Measurements from ENCODE around the gene EGR1.

The EGR1 gene

GRCh38 chr5:138452720-138453119, 12.6 kb upstream of the EGR1 start:
- in situ Hi-C loops (cut with HindIII; ENCODE audit: low sequenced_read_pairs), result no loop called here

GRCh38 chr5:138453590-138453989, 11.7 kb upstream of the EGR1 start:
- in situ Hi-C loops (cut with HindIII; ENCODE audit: low sequenced_read_pairs), result no loop called here

DNA sequence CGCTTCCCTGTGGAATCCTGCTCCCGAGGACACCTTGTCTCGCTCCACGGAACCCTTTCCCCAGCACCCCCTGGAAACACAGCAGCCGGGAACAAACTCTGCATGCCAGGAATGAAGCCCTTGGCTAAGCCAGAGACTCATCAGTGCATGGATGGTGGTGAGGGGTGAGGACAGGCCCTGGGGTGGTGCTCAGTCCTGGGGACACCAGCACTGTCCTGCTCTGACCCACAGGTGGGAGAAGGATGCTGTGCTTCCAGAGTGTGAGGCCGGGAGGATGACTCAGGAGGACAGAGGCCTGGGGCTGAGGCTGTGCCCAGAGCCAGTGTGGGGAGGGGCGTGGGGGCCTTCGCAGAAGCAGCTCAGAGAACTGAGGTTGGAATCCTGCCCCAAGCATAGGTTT, 11.2 kb upstream of the EGR1 start:
- in situ Hi-C loops (cut with HindIII; ENCODE audit: low sequenced_read_pairs), result no loop called here

GRCh38 chr5:138455232-138455930, 9.9 kb upstream of the EGR1 start:
- in situ Hi-C loops (cut with HindIII; ENCODE audit: low sequenced_read_pairs), result no loop called here

GRCh38 chr5:138457531-138458275, 7.6 kb upstream of the EGR1 start:
- in situ Hi-C loops (cut with HindIII; ENCODE audit: low sequenced_read_pairs), result no loop called here

- in situ Hi-C loops (cut with HindIII; ENCODE audit: low sequenced_read_pairs), result no loop called here
These were observed 6.9 kb upstream of the EGR1 start for GRCh38 chr5:138458384-138458783.

DNA sequence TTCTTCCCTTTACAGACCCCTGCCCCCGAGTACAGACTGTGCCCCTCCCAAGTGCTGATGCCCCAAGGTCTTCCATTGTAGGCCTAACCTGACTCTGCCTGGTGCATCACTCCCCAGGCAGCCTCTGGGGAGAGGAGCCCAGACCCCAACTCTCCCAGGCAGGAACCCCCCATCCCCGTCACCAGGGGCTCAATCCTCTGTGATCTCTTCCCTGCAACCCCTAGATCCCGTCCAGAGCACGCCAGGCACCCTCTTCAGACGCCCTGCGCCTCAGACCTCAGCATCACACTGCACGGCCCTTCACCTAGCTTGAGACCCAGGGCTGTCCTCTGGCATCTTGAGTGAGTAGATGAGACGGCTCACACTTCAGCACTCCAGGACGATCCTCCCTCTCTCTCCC, 6.4 kb upstream of the EGR1 start:
- in situ Hi-C loops (cut with HindIII; ENCODE audit: low sequenced_read_pairs), result no loop called here

GRCh38 chr5:138459311-138459933, 5.9 kb upstream of the EGR1 start:
- in situ Hi-C loops (cut with HindIII; ENCODE audit: low sequenced_read_pairs), result no loop called here

- in situ Hi-C loops (cut with HindIII; ENCODE audit: low sequenced_read_pairs), result no loop called here
These were observed 5.1 kb upstream of the EGR1 start for GRCh38 chr5:138460032-138460693.

DNA sequence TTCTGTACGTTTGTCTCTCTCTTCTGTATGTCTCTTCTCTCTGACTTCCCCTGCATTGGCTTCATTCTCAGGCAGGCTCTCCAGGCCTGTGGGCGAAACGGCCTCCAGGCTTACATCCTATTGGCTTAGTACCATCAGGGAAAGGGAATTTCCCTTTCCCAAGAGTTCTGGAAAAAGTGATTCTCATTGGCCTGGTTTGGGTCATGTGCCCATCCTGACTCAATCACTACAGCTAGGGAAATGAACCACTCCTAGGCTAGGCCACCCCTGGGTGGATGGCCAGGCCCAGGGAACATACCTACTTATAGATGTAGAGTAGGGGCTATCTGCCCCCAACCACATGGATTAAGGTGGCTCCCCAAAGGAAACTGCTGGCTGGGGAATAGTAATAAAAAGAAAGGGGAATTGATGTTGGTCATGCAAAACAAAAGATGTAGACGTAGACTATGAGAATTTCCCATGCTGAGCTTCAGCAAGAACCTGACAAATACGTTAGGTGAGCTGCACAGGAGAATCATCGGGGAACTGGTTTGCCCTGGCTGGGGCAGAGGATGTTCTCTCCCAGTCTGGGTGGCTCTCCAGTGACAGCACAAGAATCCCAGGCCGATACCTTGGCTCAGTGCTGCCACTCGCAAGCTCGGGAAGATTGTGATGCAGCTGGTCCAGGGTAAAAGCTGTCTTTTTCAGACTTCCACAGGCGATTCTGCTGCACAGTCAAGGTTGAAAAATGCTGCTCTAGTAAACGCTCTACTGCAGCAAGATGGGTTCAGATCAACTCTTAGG, 3.7 kb upstream of the EGR1 start:
- in situ Hi-C loops (cut with HindIII; ENCODE audit: low sequenced_read_pairs), result no loop called here

DNA sequence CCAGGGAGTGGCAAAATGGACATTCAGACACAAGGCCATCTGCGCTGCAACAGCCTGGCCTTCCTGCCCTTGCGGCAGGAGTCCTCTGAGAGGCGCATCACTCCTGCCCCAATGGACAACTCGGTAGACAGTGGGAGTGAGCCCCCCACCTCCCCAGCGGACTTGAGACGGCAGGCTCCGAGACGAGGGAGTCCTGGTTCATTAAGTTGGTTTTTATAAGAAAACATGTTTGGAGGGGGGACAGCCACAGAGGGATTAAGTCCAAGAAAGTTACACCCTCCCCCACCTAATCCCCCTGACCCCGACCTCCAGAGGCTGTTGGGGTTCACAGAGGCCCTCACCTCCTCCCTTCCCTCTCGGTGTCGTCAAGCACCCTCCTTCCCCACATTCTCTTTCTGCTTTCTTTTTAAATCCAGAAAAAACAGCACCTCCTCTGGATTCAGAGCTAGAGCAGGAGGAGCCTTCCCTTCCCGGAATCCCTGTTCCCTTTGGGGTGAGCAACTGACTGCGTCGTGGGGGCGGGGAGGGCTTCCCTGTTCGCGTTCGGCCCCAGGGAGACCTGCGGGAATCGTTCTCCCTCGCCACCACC, 1.8 kb upstream of the EGR1 start:
- in situ Hi-C loops (cut with HindIII; ENCODE audit: low sequenced_read_pairs), result no loop called here

GRCh38 chr5:138464008-138464387, 1.3 kb upstream of the EGR1 start:
- in situ Hi-C loops (cut with HindIII; ENCODE audit: low sequenced_read_pairs), result no loop called here

GRCh38 chr5:138464388-138465260, 655 bp upstream of the EGR1 start:
- in situ Hi-C loops (cut with HindIII; ENCODE audit: low sequenced_read_pairs), result loop anchor here (5.0 kb wide), 1 partner anchor 42 kb away; no protein-coding TSS in a partner anchor

DNA sequence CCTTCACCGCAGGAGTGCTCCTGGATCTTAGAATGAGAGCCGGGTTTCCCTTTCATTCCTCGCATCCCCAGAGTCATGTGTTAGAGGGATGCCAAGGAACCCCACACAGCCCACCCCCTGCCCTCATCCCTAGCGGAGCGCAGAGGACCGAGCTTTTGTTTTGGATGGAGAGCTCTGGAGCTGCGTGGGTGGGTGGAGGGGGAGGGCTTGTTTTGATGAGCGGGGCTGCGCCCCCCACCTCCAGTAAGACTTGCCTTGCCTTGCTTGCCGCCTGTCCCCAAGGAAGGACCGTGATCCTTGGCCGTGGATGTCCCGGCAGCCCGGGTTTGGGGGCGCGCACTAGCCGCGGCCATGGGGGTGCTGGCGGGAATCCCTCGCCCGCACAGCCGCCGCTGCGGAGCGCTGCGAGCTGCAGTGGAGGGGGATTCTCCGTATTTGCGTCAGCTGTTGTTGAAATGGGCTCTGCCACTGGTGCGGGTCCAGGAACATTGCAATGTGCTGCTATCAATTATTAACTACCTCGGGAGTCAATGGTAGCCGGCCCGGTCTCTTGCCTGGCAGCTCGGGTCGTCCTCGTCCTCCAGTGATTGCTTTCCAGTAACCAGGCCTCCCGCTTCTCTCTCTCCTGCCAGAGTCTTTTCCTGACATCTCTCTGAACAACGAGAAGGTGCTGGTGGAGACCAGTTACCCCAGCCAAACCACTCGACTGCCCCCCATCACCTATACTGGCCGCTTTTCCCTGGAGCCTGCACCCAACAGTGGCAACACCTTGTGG, 1.0 kb downstream of the EGR1 start:
- in situ Hi-C loops (cut with HindIII; ENCODE audit: low sequenced_read_pairs), result loop anchor here (5.0 kb wide), 1 partner anchor 44 kb away; no protein-coding TSS in a partner anchor

DNA sequence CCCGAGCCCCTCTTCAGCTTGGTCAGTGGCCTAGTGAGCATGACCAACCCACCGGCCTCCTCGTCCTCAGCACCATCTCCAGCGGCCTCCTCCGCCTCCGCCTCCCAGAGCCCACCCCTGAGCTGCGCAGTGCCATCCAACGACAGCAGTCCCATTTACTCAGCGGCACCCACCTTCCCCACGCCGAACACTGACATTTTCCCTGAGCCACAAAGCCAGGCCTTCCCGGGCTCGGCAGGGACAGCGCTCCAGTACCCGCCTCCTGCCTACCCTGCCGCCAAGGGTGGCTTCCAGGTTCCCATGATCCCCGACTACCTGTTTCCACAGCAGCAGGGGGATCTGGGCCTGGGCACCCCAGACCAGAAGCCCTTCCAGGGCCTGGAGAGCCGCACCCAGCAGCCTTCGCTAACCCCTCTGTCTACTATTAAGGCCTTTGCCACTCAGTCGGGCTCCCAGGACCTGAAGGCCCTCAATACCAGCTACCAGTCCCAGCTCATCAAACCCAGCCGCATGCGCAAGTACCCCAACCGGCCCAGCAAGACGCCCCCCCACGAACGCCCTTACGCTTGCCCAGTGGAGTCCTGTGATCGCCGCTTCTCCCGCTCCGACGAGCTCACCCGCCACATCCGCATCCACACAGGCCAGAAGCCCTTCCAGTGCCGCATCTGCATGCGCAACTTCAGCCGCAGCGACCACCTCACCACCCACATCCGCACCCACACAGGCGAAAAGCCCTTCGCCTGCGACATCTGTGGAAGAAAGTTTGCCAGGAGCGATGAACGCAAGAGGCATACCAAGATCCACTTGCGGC, 1.8 kb downstream of the EGR1 start:
- in situ Hi-C loops (cut with HindIII; ENCODE audit: low sequenced_read_pairs), result loop anchor here (5.0 kb wide), 1 partner anchor 45 kb away; no protein-coding TSS in a partner anchor

GRCh38 chr5:138467711-138468132, 2.4 kb downstream of the EGR1 start:
- in situ Hi-C loops (cut with HindIII; ENCODE audit: low sequenced_read_pairs), result loop anchor here (5.0 kb wide), 1 partner anchor 45 kb away; no protein-coding TSS in a partner anchor

GRCh38 chr5:138468133-138468965, 3.1 kb downstream of the EGR1 start:
- in situ Hi-C loops (cut with HindIII; ENCODE audit: low sequenced_read_pairs), result loop anchor here (5.0 kb wide), 1 partner anchor 46 kb away; no protein-coding TSS in a partner anchor
